SIG-M5 (cell line): ENCODE measurements around the gene FSTL4.

Experiments used
- DNase-seq: peaks from one replicate; lab custom pipeline; 2025; lab: John Stamatoyannopoulos, UW

FSTL4 gene

DNA sequence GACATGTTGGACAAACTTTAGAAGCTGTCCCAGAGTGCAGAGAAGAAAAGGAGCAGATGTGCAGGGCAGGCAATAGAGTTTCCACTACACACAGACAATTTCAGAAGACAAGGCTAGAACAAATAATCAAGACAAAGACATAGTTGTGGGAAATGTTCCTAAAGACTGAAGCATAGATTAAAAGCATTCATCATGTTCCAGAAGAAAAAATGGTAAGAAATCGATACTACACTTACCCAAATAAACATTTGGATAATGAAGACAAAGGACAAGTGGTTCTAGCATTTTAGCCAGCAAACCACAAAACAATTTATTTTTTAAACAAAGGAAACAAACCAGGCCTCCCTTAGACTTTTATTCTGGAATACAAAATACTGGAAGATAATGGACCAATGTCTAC lies 97.9 kb downstream of the FSTL4 start:
- DNase-seq, result no peak

DNA sequence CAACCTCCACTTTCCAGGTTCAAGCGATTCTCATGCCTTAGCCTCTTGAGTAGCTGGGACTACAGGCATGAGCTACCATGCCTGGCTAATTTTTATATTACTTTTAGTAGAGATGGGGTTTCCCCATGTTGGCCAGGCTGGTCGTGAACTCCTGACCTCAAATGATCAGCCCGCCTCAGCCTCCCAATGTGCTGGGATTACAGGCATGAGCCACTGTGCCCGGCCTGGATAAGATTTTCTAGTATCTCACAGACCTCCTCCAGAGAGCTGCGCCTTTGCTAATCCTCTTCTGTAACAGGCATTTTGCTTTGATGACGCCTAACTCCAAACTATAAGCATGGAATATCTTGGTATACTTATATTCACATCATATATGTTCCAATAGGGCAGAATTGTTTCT lies 99.4 kb downstream of the FSTL4 start:
- DNase-seq, result no peak

DNA sequence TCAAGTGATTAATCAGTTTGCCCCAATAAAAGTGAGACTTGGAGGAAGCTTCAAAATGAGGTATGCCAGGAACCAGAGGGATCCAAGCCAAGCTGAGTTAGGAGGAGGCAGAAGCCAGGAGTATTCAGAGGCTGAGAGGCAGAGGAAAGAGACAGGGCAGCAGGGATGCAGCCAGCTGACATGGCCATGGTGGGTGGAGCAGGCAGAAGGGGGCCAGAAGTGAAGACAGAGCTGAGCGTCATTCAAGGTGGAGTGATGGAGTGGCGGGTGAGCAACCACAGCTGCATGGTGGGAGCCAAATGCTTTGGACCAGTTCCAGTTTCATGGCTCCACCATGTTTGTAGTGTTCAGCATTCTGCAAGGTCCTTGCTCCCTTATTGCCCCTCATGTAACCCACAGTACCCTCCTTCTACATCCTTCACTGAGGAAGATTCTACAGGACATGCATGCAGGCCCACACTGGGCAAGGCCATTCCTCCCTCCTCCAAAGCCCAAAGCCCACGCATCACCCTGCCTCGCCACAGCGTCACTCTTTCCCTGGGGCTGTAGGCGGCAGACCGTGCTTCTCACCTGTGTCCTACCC lies 100.6 kb downstream of the FSTL4 start:
- DNase-seq, result no peak

DNA sequence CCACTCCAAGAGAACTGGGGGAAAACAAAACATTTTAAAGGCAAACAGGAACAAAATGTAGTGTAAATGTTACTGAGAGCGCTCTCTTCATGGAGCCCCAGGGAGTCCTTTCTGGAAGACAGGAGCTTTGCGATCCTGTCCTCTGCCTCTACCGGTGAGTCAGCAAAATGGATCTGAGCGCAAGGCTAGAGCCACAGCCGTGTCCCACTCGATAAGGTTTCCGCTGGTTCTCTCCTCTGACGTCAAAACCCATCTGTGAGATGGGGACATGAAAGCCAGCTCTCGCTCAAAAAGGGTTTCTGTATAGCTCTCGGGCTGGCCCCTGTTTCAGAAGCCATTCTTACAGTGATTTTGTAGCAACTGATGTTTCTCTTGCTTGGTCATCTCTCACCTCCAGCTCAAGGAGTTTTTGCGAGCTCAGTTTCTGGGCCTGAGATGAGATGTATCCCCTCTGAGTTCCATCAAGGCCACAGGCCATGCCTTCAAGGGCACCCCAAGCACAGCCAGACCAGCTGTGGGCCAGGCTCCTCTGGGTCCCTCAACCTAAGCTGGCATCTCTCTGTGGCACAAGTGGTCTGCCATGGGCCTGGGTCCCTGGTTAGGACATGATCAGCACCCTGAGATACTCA lies 101.6 kb downstream of the FSTL4 start:
- DNase-seq, result no peak

DNA sequence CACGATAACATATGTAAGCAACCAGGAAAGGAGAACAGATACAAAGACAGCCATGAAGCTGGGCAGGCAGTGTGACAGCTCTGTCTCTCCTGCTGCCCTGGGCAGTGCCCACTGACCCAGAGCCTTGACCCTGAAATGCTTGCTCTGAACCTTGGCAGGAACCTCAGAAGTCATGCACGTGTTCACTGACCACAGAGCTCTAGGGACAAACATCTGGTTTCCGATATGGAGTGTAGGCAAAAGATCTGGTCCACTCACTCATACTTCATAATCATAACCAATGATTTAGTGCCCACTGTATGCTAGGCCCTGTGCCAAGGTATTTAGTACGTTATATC lies 102.6 kb downstream of the FSTL4 start:
- no peak for DNase-seq

DNA sequence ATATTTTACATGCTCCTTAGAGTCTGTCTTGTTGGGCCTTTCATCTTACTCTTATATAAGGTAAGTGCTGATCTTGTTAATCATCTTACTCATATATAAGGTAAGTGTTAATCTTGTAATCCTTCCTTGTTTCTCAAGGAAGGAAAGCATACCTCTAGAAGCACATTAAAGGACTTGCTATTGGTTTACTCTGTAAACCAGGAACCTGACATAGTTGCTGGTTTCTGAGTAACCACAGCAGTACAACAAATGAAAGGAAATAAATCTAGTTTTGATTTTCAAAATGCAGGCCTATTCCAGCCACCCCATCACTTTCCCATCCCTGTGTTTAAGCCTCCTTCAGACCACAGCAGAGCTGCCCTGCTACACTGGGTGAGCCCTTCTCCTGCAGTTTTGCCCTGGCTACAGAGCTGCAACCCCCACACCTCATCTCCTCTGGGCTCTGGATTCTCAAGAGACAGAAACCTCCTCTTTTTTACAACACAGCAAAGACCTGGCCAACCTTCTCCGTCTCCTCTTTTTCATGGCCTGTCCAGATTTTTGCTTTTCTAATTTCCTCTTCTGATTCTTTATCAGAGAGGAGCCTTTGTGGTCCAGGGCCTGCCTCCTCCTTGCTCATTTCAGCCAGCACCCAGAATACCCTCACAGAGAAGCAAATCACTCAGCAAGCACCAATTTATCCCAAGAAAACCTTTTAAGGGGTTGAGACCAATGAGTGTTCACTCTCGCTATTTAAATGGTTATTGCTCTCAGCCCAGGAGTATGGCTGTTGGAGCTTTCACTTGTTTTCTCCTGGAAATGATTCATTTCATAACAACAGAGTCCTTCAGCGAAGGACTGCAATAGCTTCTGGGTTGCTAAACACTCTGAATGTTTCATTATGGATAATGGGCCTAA lies 103.2 kb downstream of the FSTL4 start:
- DNase-seq, result no peak

DNA sequence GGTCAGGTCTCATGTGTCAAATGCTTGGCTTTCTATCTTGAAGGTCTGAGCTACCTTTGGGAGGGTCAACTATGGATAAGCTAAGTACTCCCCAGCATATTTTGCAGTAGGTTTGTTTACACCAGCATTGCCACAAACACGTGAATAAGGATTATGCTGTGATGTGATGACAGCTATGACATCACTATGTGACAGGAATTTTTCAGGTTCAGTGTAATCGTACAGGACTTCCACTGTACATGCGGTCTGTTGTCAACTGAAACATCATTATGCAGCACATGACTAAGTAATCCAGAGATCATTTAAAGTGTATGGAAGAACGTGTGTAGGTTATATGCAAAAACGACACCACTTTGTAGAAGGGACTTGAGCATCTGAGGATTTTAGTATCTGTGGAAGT lies 104.0 kb downstream of the FSTL4 start:
- no peak for DNase-seq

DNA sequence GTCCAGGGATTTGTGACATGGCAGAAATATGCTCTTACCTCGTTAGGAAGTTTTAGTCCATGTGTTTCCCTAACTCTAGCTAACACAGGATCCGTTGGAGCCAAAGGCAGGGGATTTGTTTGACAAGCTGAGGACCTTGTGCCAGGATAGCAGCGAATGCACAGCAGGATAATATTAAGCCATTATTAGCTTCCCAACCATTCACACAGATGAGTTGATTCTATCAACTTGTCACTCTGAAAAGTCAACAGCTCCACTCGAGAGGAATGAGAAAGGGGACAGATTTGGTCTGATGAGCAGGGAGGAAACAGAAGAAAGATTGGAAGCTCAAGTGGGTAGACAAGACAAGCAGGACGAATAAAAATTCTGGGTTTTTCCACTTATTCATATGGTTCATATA lies 106.2 kb downstream of the FSTL4 start:
- DNase-seq, result no peak

DNA sequence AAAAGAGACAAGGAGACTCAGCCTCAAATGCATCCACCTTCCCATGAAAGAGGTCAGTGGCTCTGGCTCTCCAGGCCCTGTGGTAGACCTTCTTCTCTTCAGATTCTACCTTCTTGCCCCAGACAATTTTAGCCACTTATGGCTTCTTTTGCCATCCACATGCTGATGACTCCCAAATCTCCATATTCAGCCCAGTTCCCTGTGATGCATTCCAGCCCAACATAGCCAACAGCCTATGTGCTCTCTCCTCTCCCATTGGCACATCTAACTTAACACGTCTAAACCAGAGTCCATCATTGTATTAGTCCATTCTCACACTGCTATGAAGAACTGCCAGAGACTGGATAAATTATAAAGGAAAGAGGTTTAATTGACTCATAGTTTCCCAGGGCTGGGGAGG lies 108.8 kb downstream of the FSTL4 start:
- no peak for DNase-seq

DNA sequence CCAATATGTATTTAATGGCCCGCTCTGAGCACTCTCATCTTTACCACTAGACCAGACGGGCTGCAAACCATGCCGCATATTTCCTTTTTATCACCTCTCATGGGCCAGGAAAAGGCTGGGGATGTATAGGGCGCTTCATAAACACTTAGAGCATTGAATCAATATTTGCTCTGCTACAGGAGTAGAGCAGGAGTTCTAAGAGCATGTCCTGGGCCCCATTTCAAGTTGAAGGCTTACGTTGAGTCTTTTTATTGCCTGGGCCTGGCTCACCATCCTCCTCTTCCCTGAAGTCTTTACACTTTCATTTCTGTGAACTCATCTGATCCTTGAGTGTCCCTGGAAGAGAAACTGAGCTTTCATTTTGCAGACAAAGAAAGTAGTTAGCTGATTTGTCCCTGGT lies 112.4 kb downstream of the FSTL4 start:
- no peak for DNase-seq

DNA sequence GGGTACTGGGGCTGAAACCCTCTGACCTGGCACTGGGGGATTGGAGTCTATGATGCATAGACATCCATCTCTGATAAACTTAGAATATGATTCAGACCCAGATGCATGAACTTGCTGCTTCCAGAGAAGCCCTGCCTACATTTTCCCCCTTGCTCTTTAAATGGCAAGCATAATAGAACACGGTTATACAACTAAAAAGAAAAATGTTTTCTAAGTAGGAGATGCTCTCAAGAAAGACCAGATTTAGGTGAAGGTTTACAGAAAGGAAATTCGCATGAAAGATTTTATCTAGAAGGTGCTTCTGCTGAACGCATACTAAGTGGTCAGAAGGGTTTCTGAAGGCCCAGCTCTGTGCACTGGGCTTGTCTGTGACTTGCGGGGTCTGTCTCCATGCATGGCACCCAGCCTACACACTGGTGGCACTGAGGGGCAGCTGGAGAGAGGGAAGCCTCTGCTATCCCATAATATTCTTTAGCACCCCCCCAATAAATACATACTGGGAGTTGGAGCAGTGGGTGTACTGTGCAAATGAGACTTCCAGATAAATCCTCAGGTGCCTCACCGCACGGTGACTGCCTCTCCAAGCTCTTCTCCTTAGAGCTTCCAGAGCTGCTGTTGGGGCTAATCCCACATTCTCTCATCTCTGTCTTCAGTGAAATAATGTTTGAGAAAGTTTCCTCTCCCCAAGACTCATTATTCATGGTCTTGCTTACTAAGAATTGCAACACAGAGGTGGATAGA lies 114.6 kb downstream of the FSTL4 start:
- no peak for DNase-seq

DNA sequence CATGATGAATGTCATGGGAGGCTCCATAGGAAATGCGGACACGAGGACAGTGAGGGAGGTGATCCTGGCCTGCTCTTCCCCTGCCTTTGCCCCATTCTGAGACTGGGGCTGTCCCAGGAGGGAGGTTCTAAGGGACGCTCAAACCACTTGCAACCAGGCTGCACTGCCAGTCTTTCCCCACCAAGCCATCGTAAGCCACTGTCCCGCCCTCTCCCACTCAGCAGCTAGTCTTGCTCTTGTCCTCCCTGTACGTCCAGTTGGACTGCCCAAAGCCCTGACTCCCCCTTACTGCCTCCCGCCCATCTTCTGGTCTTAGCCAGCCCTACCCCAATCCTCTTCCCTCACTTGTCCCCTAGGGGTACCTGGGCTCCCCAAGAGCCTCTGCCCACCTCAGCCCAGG lies 115.7 kb downstream of the FSTL4 start:
- DNase-seq, result no peak

DNA sequence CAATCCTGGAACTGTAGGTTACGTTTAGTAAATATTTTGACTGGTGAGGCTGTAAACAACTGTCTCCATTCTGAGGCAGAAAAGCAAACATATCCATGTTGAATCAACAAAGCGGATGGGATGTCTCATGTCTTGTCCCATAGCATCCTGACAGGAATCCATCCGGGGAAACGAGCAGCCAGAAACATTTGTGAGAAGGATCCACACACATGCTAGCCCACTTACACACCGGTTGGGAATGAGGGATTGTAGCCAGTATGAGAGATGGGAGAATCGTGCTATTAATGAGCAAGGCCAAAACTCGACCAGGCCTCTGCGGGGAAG lies 117.5 kb downstream of the FSTL4 start:
- DNase-seq, result no peak

DNA sequence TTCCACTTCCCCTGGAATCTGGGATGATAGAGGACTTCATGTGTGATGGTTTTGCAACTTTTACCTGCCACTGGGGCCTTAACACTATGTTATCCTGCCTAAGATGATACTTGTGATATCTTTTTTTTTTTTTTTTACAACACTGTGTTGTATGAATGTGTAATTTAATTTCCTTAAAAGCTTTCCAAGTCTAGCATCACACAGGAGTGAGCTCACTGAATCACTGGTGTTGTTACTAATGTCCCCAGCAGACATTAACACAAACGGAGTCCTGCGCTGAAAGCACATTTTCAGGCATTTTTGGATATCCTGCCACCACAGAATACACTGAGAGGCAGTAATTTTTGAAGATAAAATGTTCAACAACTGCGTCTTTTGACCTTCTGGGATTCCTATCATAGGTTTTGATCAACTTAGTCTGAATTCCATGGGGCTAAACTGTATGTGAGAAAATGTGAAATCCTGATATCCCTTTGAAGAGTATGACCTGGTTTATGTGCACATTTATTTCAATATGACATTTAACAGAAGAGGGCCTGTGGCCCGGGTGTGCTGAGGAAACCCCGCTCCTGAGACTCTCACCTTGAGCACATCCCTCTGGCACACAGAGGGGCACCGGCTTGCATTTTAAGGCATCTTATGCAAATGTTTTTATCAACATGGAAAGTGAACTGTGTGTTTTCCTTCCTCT lies 118.0 kb downstream of the FSTL4 start:
- no peak for DNase-seq

DNA sequence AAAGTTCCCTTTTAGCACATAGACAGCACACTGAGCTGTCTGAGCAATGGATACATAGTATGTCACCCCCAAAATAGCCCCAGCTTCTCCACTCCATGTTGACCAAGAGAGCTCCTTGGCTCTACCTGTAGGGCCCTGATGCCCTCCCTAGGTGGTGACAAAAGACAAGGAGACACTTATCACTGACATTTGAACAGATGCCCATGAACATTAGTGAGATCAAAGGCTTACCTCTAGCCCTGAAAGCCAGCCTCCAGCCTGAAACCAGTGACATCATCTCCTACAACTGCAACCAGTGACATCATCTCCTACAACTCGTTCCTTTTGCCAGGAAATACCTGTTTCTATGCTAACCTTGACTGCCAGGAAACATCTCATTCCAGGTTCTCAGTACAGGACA lies 122.7 kb downstream of the FSTL4 start:
- DNase-seq, result no peak

DNA sequence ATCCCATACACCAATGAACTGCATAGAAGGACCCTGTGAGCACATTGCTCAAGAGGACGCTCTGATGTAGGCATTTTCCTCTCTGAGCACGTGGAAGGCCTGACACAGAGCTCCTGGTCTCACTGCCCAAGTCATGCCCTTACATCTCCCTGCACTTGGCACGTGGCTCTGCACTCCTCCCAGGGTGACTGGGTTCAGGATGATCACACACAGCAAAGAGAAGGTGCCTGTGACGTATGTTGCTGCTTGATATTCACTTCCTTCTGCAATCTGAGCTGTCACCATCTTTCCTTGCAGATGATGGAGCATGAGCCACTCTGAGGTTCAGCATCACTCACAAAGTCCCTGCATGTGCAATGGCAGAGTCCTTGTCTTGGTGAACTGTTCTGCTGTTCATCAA lies 125.2 kb downstream of the FSTL4 start:
- DNase-seq, result no peak

DNA sequence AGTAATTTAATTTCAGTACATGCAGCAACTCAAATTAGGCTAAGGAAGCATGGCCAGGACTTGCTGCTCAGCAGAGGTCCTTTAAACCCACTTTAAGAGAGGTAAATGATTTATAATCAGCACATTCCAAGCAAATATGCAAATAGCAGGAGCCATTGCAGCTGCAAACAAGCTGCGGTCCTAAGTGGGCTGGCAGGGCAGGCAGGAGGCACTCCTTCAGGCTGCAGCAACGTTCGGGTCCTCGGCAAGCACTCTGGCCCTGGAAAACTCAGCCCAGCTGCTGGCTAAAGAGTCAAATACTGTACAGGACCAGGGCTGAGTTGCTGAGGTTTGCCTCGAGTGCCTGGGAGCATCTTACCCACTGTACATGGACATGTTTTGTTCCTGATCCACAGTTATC lies 126.9 kb downstream of the FSTL4 start:
- no peak for DNase-seq

DNA sequence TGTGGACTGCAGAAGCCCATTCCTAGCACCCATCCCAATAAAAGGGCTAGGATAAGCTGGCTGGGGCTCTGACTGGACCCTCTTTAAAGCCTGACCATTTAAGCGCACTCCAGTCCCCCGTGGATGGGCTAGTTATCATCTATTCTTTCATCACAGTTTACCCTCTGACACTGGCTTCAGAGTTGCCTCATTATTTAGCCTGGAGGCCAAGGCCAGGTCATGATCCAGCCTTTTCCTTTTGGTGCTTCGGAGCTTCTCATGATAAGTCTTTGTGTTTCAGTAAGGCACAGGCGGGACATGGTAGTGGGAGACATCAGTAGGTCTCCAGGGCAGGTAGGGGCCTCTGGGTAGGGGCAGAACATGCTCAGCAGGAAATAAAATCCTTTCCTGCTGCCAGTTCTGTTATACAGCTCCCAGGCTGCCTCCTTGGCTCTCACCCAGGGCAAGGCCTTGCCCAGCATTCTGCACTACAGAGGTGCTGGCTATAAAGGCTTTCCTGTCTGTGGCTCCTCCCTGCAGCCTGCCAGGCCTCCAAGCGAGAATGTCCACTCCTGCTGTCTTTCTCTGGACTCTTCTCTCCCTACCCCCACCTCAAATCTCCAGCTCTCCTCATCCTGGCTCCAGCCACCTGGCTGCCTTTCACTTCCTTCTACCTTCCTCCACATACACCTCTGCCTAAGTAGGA lies 128.8 kb downstream of the FSTL4 start:
- no peak for DNase-seq

DNA sequence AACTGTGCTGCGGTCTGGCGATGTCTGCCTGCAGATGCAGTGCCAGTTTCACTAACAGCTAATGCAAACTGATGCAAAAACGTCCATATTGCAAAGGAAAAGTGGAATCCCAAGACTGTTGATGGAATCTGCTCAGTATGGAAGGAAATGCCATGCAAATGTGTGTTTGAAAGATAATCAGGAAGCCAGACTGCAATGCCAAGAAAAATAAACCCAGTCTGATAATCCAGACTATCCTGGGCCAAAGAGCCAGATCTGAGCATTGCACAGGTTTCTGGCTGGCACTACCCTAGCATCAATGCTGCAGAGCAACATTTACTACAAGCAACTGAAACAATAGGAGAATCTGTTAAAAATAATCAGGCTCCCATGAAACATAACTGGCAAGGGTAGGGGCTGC lies 130.3 kb downstream of the FSTL4 start:
- no peak for DNase-seq

DNA sequence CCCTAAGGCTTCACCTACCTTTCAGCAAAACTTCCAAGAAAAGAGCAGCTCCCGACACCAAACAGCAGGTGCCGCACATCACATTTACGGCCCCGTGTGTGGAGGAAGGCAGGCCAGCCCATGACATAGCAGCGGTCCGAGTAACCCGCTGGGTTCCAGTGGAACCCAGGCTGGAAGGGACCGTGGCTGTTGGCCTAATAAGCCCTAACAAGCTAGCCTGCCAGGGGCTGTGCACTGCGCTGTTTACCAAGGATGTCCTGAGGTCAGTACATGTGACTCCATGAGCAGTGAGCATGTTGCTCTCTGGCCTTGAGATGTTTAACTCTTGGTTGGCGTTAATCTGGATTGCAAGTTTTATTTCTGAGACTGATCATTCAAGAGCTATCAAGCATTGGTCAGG lies 131.5 kb downstream of the FSTL4 start:
- DNase-seq, result no peak

DNA sequence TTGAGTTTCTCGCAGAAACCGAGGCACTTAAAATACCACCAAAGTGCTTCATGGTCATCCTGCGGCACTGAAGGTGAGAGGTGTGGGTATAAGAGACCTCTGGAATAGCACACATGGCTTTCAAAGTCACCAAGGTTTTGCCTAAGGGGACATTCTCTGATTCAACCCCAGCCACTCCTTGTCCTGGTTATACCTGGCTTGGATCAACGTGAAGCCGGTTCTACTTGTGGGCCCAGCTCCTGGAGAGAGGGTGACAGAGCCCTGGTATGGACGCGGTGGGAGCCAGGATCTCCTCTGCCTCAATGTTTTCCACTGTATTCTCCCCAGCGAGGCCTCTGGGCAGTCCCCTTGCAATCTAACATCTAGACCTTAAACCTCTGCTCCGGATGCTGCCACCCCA lies 132.0 kb downstream of the FSTL4 start:
- no peak for DNase-seq
